AG04450 (cell line): Measurements from ENCODE around the gene SCUBE1. TPM values are rescaled to one million over a fixed set of nuclear protein-coding genes. Genes with fewer than 3 reads are reported as not detected.

Experiments used
- CTCF ChIA-PET: fragments of 300-600, 350-600 bp; formaldehyde crosslinking; extraction: SDS; loops from one replicate; lab custom pipeline; 2022; ENCODE audit warnings: antibody characterized with exemption, inconsistent platforms; lab: Charles Lee
- POLR2A ChIA-PET: fragments of 350-600 bp; formaldehyde crosslinking; extraction: SDS; loops from one replicate; lab custom pipeline; 2021; ENCODE audit warnings: antibody characterized with exemption, inconsistent platforms; lab: Yijun Ruan, JAX
- DNase-seq: peaks from one replicate; pipeline ENCODE4 v3.0.0-alpha.2; 2011; ENCODE audit warnings: low read depth, low spot score
- H3K27ac ChIP-seq: one replicate; pipeline ENCODE4 v1.5.1; 2012; ENCODE audit warnings: low read depth, low read length, control low read depth
- H3K27me3 ChIP-seq: one replicate; pipeline ENCODE4 v1.6.0; 2012; ENCODE audit warnings: low read length; ENCODE audit not compliant: control insufficient read depth, insufficient read depth
- H3K4me3 ChIP-seq: 2 replicates; pipeline ENCODE4 v1.5.1; 2011; ENCODE audit warnings: mild to moderate bottlenecking, low read depth, low read length, control low read depth
- H3K9me3 ChIP-seq: 2 replicates; pipeline ENCODE4 v1.5.1; 2012; ENCODE audit warnings: low read length; ENCODE audit not compliant: control insufficient read depth, insufficient read depth
- polyA plus RNA-seq: library from polyadenylated mRNA; depleted of rRNA; stranded (reverse); fragments of >200 nt; gene quantifications from 2 replicates; pipeline ENCODE4 v1.2.3, GENCODE V29; 2011
- TF ChIP-seq, protein P1 (sequence below): IDR thresholded peaks from 2 replicates; pipeline ENCODE4 v1.5.1; 2011; ENCODE audit warnings: low read depth, low read length, control low read depth, inconsistent platforms

The SCUBE1 gene
- polyA plus RNA-seq, 1 experiment: not detected

DNA sequence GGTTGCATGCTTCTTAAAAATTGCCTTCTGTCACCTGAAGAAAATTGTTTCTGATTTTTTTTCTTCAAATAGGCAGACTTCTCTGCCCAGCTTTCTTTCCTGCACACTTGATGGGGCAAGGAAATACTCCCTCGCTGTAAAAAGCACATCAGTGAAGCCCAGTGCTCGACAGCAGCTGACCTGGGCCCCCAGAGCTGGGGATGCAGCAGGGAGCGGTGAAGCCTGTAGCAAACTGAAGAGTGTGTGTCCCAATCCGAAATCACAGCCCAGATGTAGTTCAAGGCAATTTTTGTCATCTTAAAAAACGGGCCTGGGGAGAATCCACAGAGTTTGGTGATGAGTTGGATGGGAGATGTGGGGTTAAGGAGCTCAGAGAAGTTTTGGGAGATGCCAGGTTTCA is 41.7 kb upstream of the SCUBE1 start:
- DNase-seq: no peak
- H3K27me3 ChIP-seq: peaks cover 3% of the 10 kb centered on the region
- no peaks in the 10 kb centered on the region for H3K9me3 ChIP-seq
- no peak overlapping the region for H3K4me3 ChIP-seq
- ChIA-PET POLR2A (no interaction called here), CTCF (interaction anchor here (0.9 to 4.8 kb wide), 8 partner anchors 10 to 500 kb away, joined by 3 to 43 read pairs (median 5); no protein-coding TSS in a partner anchor)
- TF ChIP-seq, protein P1, sequence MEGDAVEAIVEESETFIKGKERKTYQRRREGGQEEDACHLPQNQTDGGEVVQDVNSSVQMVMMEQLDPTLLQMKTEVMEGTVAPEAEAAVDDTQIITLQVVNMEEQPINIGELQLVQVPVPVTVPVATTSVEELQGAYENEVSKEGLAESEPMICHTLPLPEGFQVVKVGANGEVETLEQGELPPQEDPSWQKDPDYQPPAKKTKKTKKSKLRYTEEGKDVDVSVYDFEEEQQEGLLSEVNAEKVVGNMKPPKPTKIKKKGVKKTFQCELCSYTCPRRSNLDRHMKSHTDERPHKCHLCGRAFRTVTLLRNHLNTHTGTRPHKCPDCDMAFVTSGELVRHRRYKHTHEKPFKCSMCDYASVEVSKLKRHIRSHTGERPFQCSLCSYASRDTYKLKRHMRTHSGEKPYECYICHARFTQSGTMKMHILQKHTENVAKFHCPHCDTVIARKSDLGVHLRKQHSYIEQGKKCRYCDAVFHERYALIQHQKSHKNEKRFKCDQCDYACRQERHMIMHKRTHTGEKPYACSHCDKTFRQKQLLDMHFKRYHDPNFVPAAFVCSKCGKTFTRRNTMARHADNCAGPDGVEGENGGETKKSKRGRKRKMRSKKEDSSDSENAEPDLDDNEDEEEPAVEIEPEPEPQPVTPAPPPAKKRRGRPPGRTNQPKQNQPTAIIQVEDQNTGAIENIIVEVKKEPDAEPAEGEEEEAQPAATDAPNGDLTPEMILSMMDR: no peak
- H3K27ac ChIP-seq: no peak overlapping the region

DNA sequence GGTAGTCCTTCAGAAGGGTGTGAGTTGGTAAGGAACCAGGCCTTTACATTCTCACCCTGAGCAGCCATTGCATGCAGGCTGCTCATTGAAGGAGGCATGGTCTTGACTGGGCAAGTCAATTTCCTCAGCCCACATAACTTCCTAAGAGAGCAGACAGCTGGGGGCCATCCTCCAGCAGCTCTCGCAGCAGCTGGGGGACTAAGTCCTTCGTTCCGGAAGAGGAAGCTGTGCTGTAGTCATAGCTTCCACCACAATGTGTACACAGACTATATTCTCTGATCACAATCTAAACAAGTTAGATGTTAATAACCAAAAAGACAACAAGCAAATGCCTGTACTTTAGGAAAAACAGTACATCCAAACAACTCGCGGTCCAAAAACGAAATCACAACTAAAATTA is 38.5 kb upstream of the SCUBE1 start:
- CTCF ChIA-PET: interaction anchor here (1.3 kb wide), 1 partner anchor 35 kb away, joined by 4 read pairs; no protein-coding TSS in a partner anchor
- Histone ChIP-seq H3K27ac (no peak overlapping the region), H3K27me3 (peaks cover 13% of the 10 kb centered on the region), H3K4me3 (no peak overlapping the region), H3K9me3 (no peaks in the 10 kb centered on the region)
- POLR2A ChIA-PET: no interaction called here
- TF ChIP-seq, protein P1: no peak
- no peak for DNase-seq

DNA sequence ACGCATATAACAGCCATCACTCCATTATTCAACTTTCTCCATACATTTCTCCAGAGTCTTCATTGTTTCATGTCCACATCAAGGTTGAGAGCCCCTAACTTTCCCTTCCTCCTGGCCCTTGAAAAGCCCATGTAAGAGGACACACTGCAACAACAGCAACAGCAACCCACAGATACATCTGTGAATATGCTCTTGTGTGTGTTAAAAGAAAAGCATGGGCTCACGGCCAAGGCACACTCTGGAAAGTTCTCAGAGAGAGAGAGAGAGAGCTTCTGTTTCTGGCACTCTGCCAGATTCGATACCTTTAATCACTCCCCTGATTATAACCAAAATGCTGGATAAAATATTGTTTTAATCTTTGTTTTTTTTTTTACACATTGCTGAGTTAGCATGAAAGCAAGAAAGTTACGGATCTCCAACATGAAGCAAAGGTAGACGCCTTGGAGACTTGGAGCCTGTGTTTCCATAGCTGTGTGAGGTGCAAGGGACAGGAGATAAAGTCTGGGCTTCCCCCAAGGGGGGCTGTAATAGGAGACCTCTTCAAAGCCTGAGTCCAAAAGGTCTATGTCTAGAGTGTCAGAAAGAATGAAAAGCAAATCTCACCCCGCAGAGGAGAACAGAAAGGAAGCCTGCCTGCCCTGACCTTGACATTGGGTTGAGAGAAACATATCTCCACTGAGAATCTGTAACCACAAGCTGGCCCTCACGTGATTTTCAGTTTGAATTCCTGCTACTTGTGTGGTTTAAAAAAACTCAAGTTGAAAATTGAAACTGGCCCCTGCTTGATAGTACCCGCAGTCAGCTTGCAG is 34.9 kb upstream of the SCUBE1 start:
- Histone ChIP-seq H3K27ac (no peak overlapping the region), H3K4me3 (no peak overlapping the region), H3K9me3 (peaks cover 3% of the 10 kb centered on the region; the same call in 1 of the 2 replicates), H3K27me3 (peaks cover 13% of the 10 kb centered on the region)
- POLR2A ChIA-PET: no interaction called here
- TF ChIP-seq, protein P1: no peak
- DNase-seq: no peak
- CTCF ChIA-PET: interaction anchor here (0.6 to 1.9 kb wide), 5 partner anchors 8 to 147 kb away, joined by 3 to 8 read pairs (median 4); no protein-coding TSS in a partner anchor

DNA sequence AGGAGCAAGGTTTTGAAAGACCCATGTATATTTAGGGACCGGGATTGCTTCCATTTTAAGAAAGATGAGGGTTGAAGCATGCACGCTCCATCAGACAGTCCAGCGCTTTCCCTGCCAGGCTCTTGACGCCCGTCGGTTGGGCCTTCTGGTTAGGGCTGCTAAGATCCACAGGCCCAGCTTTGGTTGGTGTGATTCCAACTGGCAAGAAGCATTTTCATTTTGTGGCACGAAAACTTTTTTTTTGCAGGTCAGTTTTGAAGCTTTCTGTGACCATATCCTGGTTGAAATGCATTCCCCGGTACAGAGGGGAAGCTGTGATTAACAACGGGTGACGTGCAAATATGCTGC is 34.4 kb upstream of the SCUBE1 start:
- POLR2A ChIA-PET: no interaction called here
- no peak for DNase-seq
- Histone ChIP-seq H3K27me3 (peaks cover 13% of the 10 kb centered on the region), H3K27ac (no peak overlapping the region), H3K4me3 (no peak overlapping the region), H3K9me3 (peaks cover 3% of the 10 kb centered on the region; the same call in 1 of the 2 replicates)
- TF ChIP-seq, protein P1: no peak
- CTCF ChIA-PET: interaction anchor here (0.6 to 1.9 kb wide), 4 partner anchors 9 to 146 kb away, joined by 3 to 8 read pairs (median 4); no protein-coding TSS in a partner anchor
